ENCODE measurements around the gene FAM76A. TPM values are rescaled to one million over a fixed set of nuclear protein-coding genes. Genes with fewer than 3 reads are reported as not detected.

FAM76A gene
- total RNA-seq, 1 donor from 2014 or later: 13.5 TPM

DNA sequence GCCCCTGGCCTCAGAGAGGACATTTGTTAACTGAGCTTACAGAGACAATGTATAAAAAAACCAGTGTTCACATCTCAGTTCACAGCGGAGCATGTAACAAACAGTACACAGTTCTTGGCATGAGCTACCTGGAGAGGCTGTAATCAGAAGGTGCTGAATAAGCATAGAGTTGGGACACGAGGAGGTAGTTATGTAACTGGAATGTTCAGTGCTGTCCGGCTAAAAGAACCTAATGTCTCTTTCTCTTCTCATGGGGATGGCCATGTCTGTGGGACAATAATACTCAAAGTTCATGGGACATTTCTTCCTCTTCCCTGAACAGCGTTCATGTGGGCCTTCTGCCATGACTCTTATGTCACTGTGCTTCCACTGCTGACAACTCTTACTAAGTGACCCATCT is 30.1 kb downstream of the FAM76A start:
- Histone ChIP-seq H3K4me3 (ENCODE audit: low read depth, low read length) (no peak overlapping the region), H3K36me3 (ENCODE audit: control insufficient read depth, insufficient read depth, low read length) (no peaks in the 10 kb centered on the region), H3K27me3 (ENCODE audit: control insufficient read depth, insufficient read depth, low read length) (no peaks in the 10 kb centered on the region)
- TF ChIP-seq, protein P1, sequence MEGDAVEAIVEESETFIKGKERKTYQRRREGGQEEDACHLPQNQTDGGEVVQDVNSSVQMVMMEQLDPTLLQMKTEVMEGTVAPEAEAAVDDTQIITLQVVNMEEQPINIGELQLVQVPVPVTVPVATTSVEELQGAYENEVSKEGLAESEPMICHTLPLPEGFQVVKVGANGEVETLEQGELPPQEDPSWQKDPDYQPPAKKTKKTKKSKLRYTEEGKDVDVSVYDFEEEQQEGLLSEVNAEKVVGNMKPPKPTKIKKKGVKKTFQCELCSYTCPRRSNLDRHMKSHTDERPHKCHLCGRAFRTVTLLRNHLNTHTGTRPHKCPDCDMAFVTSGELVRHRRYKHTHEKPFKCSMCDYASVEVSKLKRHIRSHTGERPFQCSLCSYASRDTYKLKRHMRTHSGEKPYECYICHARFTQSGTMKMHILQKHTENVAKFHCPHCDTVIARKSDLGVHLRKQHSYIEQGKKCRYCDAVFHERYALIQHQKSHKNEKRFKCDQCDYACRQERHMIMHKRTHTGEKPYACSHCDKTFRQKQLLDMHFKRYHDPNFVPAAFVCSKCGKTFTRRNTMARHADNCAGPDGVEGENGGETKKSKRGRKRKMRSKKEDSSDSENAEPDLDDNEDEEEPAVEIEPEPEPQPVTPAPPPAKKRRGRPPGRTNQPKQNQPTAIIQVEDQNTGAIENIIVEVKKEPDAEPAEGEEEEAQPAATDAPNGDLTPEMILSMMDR (IDR thresholded peaks at IDR 0.05; ENCODE audit: insufficient read depth, low read length, poor library complexity, severe bottlenecking): no peak
- no peak for DNase-seq (ENCODE audit: low read depth)

DNA sequence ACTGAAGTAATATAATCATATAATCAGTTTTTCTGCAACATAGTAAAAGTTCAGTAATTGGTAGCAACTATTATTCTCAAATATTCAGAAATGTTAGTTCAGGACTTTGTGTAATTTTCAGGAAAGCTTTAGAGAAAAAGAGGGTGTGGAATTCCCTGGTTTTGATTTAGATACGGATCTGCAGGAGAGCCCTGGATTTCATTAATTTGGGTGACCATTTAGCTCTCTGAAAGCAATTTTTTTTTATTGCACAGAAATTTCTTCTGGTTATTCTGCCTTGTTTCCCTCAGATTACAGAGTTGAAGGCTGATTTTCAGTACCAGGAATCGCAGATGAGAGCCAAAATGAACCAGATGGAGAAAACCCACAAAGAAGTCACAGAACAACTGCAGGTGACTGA is 33.5 kb downstream of the FAM76A start:
- Histone ChIP-seq H3K4me3 (ENCODE audit: low read depth, low read length) (no peak overlapping the region), H3K36me3 (ENCODE audit: control insufficient read depth, insufficient read depth, low read length) (no peaks in the 10 kb centered on the region), H3K27me3 (ENCODE audit: control insufficient read depth, insufficient read depth, low read length) (no peaks in the 10 kb centered on the region)
- DNase-seq (ENCODE audit: low read depth): no peak
- TF ChIP-seq, protein P1 (IDR thresholded peaks at IDR 0.05; ENCODE audit: insufficient read depth, low read length, poor library complexity, severe bottlenecking): no peak

- H3K36me3 ChIP-seq (ENCODE audit: control insufficient read depth, insufficient read depth, low read length): no peaks in the 10 kb centered on the region
- H3K27me3 ChIP-seq (ENCODE audit: control insufficient read depth, insufficient read depth, low read length): no peaks in the 10 kb centered on the region
- DNase-seq (ENCODE audit: low read depth): no peak
- TF ChIP-seq, protein P1 (IDR thresholded peaks at IDR 0.05; ENCODE audit: insufficient read depth, low read length, poor library complexity, severe bottlenecking): no peak
- H3K4me3 ChIP-seq (ENCODE audit: low read depth, low read length): no peak overlapping the region
These were observed 34.7 kb downstream of the FAM76A start for GRCh38 chr1:27760426-27760825.

DNA sequence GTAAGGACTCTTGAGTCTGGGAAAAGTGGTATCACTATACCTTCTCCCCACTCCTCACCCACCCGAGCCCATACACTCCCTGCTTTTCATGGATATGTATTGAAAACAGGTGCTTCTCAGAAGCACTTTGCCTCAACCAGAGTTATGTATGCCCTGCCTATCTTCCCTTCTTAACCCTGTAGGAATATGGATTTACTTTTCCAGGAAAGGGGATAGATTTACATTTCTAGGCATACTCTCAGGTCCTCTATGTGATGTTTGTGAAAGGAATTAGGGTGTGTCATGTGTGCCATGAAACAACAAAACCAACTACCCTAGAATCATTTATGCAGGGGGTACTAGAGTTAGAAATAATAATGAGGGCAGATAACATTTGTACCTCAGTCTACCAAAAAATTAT is 36.3 kb downstream of the FAM76A start:
- H3K36me3 ChIP-seq (ENCODE audit: control insufficient read depth, insufficient read depth, low read length): no peaks in the 10 kb centered on the region
- no peak overlapping the region for H3K4me3 ChIP-seq (ENCODE audit: low read depth, low read length)
- H3K27me3 ChIP-seq (ENCODE audit: control insufficient read depth, insufficient read depth, low read length): no peaks in the 10 kb centered on the region
- DNase-seq (ENCODE audit: low read depth): no peak
- TF ChIP-seq, protein P1 (IDR thresholded peaks at IDR 0.05; ENCODE audit: insufficient read depth, low read length, poor library complexity, severe bottlenecking): no peak

DNA sequence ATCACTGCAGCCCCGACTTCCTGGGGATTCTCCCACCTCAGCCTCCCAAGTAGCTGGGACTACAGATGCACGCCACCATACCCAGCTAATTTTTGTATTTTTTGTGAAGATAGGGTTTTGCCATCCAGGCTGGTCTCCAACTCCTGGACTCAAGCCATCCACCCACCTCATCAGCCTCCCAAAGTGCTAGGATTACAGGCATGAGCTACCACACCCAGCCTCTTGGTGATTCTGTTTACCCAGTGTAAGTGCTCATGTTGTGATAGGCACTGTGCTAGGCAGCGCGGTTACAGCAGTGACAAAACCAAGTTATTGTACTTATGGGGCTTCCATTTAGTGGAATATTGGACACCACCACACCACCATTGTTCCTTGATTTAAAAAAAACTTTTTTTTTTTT is 37.6 kb downstream of the FAM76A start:
- TF ChIP-seq, protein P1 (IDR thresholded peaks at IDR 0.05; ENCODE audit: insufficient read depth, low read length, poor library complexity, severe bottlenecking): no peak
- Histone ChIP-seq H3K36me3 (ENCODE audit: control insufficient read depth, insufficient read depth, low read length) (no peaks in the 10 kb centered on the region), H3K27me3 (ENCODE audit: control insufficient read depth, insufficient read depth, low read length) (no peaks in the 10 kb centered on the region), H3K4me3 (ENCODE audit: low read depth, low read length) (no peak overlapping the region)
- DNase-seq (ENCODE audit: low read depth): no peak

DNA sequence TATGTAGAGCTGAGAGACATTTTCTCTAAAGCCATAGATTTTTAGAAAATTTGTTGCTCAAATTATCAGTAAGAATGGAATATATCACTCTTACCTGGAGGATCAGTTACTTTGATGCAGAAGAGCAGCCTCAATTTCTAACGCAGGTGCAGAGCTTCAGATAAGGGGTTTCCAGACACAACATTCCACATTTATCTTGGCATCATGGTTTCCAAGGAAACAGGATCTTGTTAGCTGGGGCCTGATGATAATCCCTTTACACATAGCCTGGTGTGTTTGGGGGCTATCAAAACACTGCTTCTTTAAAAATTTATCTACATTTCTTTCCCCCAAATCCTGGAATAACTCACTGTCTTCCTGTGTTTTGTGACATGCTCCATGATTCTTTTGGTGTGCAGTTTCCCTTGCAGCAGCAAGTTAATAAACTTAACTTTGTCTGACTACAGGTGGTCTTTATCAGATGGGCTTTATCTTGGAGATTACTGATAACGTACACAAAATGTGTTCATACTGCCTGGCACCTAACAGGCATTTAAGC is 44.6 kb downstream of the FAM76A start:
- no peaks in the 10 kb centered on the region for H3K36me3 ChIP-seq (ENCODE audit: control insufficient read depth, insufficient read depth, low read length)
- TF ChIP-seq, protein P1 (IDR thresholded peaks at IDR 0.05; ENCODE audit: insufficient read depth, low read length, poor library complexity, severe bottlenecking): no peak
- H3K4me3 ChIP-seq (ENCODE audit: low read depth, low read length): no peak overlapping the region
- no peaks in the 10 kb centered on the region for H3K27me3 ChIP-seq (ENCODE audit: control insufficient read depth, insufficient read depth, low read length)
- no peak for DNase-seq (ENCODE audit: low read depth)

Data from kidney epithelial cell (primary cell).